Muscle layer of duodenum (tissue), 2 donors: ENCODE results near the gene SPC24.
"Not testable (repeated sequence)": the region's sequence is repeated elsewhere in the genome, so short reads cannot be mapped to it uniquely, and the experiment has no call there.

ENCODE experiments used
- H3K27ac ChIP-seq: one replicate; pipeline ENCODE4 v1.7.0; 2013; ENCODE audit warnings: mild to moderate bottlenecking, low read length
- H3K27me3 ChIP-seq: one replicate; pipeline ENCODE4 v1.7.0; 2013; ENCODE audit warnings: low read depth, mild to moderate bottlenecking, control low read depth, low read length
- H3K36me3 ChIP-seq, 2 donors: one replicate each; pipeline ENCODE4 v1.7.0; 2013; ENCODE audit warnings: low read length in 2 of 2, control low read depth in 1 of 2, mild to moderate bottlenecking in 1 of 2; ENCODE audit not compliant: insufficient read depth in 2 of 2, control insufficient read depth in 1 of 2
- H3K4me1 ChIP-seq, 2 donors: one replicate each; pipeline ENCODE4 v1.7.0; 2013; ENCODE audit warnings: low read length in 2 of 2, mild to moderate bottlenecking in 2 of 2, control low read depth in 1 of 2, moderate library complexity in 1 of 2; ENCODE audit not compliant: insufficient read depth in 2 of 2, control insufficient read depth in 1 of 2
- H3K4me3 ChIP-seq, 2 donors: one replicate each; pipeline ENCODE4 v1.7.0; 2013; ENCODE audit warnings: low read length in 2 of 2, low read depth in 1 of 2, mild to moderate bottlenecking in 1 of 2
- H3K9me3 ChIP-seq, 2 donors: one replicate each; pipeline ENCODE4 v1.7.0; 2013; ENCODE audit warnings: low read length in 2 of 2, control low read depth in 1 of 2, mild to moderate bottlenecking in 1 of 2; ENCODE audit not compliant: control insufficient read depth in 1 of 2
- donor health status: healthy.

SPC24 gene

GRCh38 chr19:11159598-11160439, 4.2 kb upstream of the SPC24 start:
- Histone ChIP-seq H3K27me3 (no peaks in the 10 kb centered on the region), H3K27ac (no peak overlapping the region), H3K4me1 (peaks cover 0 to 35% of the 10 kb centered on the region in 2 donors), H3K4me3 (peak overlapping the region in 1 of 2 donors; percentile 4), H3K36me3 (peaks cover 0 to 4% of the 10 kb centered on the region in 2 donors), H3K9me3 (no peaks in the 10 kb centered on the region)

- Histone ChIP-seq H3K4me3 (peak overlapping the region in 1 of 2 donors; percentile 57), H3K4me1 (peaks cover 0 to 24% of the 10 kb centered on the region in 2 donors), H3K27ac (no peak overlapping the region), H3K27me3 (no peaks in the 10 kb centered on the region), H3K36me3 (no peaks in the 10 kb centered on the region), H3K9me3 (no peaks in the 10 kb centered on the region)
Observed at GRCh38 chr19:11154683-11155047, 917 bp downstream of the SPC24 start.

GRCh38 chr19:11152318-11153062, 3.1 kb downstream of the SPC24 start:
- Histone ChIP-seq H3K4me3 (no peak overlapping the region), H3K27me3 (no peaks in the 10 kb centered on the region), H3K9me3 (no peaks in the 10 kb centered on the region), H3K27ac (peak overlapping the region; percentile 90), H3K4me1 (peaks cover 0 to 15% of the 10 kb centered on the region in 2 donors), H3K36me3 (no peaks in the 10 kb centered on the region)

- peaks cover 0 to 10% of the 10 kb centered on the region in 2 donors for H3K4me1 ChIP-seq
- no peaks in the 10 kb centered on the region for H3K36me3 ChIP-seq
- no peak overlapping the region for H3K4me3 ChIP-seq
- no peaks in the 10 kb centered on the region for H3K9me3 ChIP-seq
- H3K27me3 ChIP-seq = no peaks in the 10 kb centered on the region
- peak overlapping the region; percentile 63 for H3K27ac ChIP-seq
Observed at GRCh38 chr19:11151181-11151580, 4.4 kb downstream of the SPC24 start.

- Histone ChIP-seq H3K36me3 (no peaks in the 10 kb centered on the region), H3K9me3 (no peaks in the 10 kb centered on the region), H3K27me3 (no peaks in the 10 kb centered on the region), H3K4me1 (peaks cover 0 to 7% of the 10 kb centered on the region in 2 donors), H3K4me3 (no peak overlapping the region), H3K27ac (no peak overlapping the region)
Observed at GRCh38 chr19:11148001-11148400, 7.6 kb downstream of the SPC24 start.

GRCh38 chr19:11145536-11145924, 10.1 kb downstream of the SPC24 start:
- H3K36me3 ChIP-seq = no peaks in the 10 kb centered on the region
- no peak overlapping the region for H3K4me3 ChIP-seq
- no peak overlapping the region for H3K27ac ChIP-seq

GRCh38 chr19:11142528-11143171, 12.9 kb downstream of the SPC24 start:
- peak overlapping the region; percentile 82 for H3K27ac ChIP-seq
- H3K4me1 ChIP-seq = peaks cover 17 to 42% of the 10 kb centered on the region in 2 donors
- no peaks in the 10 kb centered on the region for H3K27me3 ChIP-seq
- no peaks in the 10 kb centered on the region for H3K9me3 ChIP-seq
- no peaks in the 10 kb centered on the region for H3K36me3 ChIP-seq
- peak overlapping the region; percentile 33 to 53 for H3K4me3 ChIP-seq

More at GRCh38 chr19:11145536-11145924, 10.1 kb downstream of the SPC24 start:
- Histone ChIP-seq H3K9me3 (no peaks in the 10 kb centered on the region), H3K4me1 (peaks cover 5 to 20% of the 10 kb centered on the region in 2 donors), H3K27me3 (no peaks in the 10 kb centered on the region)

- Histone ChIP-seq H3K36me3 (no peaks in the 10 kb centered on the region), H3K4me3 (no peak overlapping the region), H3K9me3 (no peaks in the 10 kb centered on the region), H3K4me1 (peaks cover 17 to 42% of the 10 kb centered on the region in 2 donors), H3K27me3 (no peaks in the 10 kb centered on the region), H3K27ac (peak overlapping the region; percentile 30)
Observed at GRCh38 chr19:11141937-11142527, 13.6 kb downstream of the SPC24 start.

- no peaks in the 10 kb centered on the region for H3K36me3 ChIP-seq
- no peak overlapping the region for H3K4me3 ChIP-seq
- H3K9me3 ChIP-seq = no peaks in the 10 kb centered on the region
- H3K27me3 ChIP-seq = no peaks in the 10 kb centered on the region
- H3K27ac ChIP-seq = no peak overlapping the region
- H3K4me1 ChIP-seq = peaks cover 17 to 46% of the 10 kb centered on the region in 2 donors
Observed at GRCh38 chr19:11140896-11141295, 14.7 kb downstream of the SPC24 start.

- not testable (repeated sequence) for H3K4me3 ChIP-seq, H3K36me3 ChIP-seq, H3K9me3 ChIP-seq, H3K27ac ChIP-seq, H3K27me3 ChIP-seq
- H3K4me1 ChIP-seq = peaks cover 17 to 46% of the 10 kb centered on the region in 2 donors
Observed at GRCh38 chr19:11140023-11140538, 15.5 kb downstream of the SPC24 start.
